ENCODE data around the gene NOP16. TPM values are rescaled to one million over a fixed set of nuclear protein-coding genes. Genes with fewer than 3 reads are reported as not detected.

The NOP16 gene
- total and polyA plus RNA-seq, 2 of the 13 experiments (the other 11 are each of a cell fraction or from before 2014, with no cell fraction given), result 43.3 to 48.4 TPM

DNA sequence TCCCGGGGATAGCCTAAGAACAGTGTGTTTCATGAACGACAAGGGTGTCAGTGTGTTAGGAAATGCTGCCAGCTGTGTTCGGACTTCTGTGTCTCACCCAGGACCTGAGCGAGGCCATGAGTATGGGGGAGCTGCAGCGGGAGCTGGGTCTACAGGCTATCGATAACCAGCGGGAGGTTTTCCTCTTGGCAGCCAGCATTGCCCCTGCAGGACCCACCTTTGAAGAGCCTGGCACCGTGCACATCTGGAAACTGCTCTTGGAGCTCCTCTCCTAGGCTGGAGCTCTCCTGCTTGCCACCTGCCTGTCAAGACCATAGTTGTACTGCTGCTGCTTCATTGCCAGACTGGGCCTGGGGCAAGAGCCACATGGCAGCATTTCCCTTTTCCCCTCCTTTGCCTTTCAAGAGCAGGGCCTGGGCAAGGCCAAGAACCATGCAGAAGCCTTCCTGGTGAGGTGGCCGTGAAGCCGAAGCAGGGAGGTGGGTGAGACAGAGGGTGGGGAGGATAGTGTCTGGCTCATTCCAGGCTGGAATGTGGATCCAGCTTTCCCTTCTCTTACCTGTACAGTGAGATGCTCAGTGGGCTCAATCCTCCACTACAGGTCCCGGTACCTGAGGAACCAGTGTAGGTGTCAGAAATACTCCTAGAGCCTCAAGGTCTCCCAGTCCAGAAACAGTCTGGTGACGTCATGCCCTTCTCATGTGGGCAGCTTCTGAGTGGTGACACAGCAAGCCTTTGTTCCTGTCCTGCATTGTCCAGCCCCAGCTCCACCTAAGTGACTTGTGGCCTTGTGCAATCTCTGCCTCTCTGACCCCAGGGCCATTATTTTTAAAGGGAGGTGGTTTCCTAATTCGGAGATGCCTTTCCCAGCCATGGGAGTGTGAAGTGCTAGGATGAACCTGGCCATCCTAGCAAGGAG is 16.5 kb downstream of the NOP16 start (continued):
- TF ChIP-seq, protein P1, sequence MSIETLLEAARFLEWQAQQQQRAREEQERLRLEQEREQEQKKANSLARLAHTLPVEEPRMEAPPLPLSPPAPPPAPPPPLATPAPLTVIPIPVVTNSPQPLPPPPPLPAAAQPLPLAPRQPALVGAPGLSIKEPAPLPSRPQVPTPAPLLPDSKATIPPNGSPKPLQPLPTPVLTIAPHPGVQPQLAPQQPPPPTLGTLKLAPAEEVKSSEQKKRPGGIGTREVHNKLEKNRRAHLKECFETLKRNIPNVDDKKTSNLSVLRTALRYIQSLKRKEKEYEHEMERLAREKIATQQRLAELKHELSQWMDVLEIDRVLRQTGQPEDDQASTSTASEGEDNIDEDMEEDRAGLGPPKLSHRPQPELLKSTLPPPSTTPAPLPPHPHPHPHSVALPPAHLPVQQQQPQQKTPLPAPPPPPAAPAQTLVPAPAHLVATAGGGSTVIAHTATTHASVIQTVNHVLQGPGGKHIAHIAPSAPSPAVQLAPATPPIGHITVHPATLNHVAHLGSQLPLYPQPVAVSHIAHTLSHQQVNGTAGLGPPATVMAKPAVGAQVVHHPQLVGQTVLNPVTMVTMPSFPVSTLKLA (IDR thresholded peaks at IDR 0.05), result no peak
- 0 out of 2 replicates have a peak, but pooled peaks have one; percentile 41 for TF ChIP-seq ZNF136 (CRISPR knock-in tag; IDR thresholded peaks at IDR 0.05; ENCODE audit: low read depth)
- TF ChIP-seq, protein P2, sequence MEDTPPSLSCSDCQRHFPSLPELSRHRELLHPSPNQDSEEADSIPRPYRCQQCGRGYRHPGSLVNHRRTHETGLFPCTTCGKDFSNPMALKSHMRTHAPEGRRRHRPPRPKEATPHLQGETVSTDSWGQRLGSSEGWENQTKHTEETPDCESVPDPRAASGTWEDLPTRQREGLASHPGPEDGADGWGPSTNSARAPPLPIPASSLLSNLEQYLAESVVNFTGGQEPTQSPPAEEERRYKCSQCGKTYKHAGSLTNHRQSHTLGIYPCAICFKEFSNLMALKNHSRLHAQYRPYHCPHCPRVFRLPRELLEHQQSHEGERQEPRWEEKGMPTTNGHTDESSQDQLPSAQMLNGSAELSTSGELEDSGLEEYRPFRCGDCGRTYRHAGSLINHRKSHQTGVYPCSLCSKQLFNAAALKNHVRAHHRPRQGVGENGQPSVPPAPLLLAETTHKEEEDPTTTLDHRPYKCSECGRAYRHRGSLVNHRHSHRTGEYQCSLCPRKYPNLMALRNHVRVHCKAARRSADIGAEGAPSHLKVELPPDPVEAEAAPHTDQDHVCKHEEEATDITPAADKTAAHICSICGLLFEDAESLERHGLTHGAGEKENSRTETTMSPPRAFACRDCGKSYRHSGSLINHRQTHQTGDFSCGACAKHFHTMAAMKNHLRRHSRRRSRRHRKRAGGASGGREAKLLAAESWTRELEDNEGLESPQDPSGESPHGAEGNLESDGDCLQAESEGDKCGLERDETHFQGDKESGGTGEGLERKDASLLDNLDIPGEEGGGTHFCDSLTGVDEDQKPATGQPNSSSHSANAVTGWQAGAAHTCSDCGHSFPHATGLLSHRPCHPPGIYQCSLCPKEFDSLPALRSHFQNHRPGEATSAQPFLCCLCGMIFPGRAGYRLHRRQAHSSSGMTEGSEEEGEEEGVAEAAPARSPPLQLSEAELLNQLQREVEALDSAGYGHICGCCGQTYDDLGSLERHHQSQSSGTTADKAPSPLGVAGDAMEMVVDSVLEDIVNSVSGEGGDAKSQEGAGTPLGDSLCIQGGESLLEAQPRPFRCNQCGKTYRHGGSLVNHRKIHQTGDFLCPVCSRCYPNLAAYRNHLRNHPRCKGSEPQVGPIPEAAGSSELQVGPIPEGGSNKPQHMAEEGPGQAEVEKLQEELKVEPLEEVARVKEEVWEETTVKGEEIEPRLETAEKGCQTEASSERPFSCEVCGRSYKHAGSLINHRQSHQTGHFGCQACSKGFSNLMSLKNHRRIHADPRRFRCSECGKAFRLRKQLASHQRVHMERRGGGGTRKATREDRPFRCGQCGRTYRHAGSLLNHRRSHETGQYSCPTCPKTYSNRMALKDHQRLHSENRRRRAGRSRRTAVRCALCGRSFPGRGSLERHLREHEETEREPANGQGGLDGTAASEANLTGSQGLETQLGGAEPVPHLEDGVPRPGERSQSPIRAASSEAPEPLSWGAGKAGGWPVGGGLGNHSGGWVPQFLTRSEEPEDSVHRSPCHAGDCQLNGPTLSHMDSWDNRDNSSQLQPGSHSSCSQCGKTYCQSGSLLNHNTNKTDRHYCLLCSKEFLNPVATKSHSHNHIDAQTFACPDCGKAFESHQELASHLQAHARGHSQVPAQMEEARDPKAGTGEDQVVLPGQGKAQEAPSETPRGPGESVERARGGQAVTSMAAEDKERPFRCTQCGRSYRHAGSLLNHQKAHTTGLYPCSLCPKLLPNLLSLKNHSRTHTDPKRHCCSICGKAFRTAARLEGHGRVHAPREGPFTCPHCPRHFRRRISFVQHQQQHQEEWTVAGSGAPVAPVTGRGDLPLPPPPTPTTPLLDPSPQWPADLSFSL (CRISPR knock-in tag; IDR thresholded peaks at IDR 0.05), result no peak
- no peak for TF ChIP-seq HOXD1 (CRISPR knock-in tag; IDR thresholded peaks at IDR 0.05)
- TF ChIP-seq, protein P3, sequence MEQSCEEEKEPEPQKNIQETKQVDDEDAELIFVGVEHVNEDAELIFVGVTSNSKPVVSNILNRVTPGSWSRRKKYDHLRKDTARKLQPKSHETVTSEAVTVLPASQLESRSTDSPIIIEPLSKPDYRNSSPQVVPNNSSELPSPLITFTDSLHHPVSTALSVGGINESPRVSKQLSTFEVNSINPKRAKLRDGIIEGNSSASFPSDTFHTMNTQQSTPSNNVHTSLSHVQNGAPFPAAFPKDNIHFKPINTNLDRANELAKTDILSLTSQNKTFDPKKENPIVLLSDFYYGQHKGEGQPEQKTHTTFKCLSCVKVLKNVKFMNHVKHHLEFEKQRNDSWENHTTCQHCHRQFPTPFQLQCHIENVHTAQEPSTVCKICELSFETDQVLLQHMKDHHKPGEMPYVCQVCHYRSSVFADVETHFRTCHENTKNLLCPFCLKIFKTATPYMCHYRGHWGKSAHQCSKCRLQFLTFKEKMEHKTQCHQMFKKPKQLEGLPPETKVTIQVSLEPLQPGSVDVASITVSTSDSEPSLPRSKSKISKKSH (CRISPR knock-in tag; IDR thresholded peaks at IDR 0.05; ENCODE audit: borderline replicate concordance), result no peak
- TF ChIP-seq ZNF644 (CRISPR knock-in tag; IDR thresholded peaks at IDR 0.05; ENCODE audit: low read depth), result peak; percentile 34; the same call in 1 of the 2 replicates
- TF ChIP-seq, protein P4, sequence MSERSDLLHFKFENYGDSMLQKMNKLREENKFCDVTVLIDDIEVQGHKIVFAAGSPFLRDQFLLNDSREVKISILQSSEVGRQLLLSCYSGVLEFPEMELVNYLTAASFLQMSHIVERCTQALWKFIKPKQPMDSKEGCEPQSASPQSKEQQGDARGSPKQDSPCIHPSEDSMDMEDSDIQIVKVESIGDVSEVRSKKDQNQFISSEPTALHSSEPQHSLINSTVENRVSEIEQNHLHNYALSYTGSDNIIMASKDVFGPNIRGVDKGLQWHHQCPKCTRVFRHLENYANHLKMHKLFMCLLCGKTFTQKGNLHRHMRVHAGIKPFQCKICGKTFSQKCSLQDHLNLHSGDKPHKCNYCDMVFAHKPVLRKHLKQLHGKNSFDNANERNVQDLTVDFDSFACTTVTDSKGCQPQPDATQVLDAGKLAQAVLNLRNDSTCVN (CRISPR knock-in tag; IDR thresholded peaks at IDR 0.05; ENCODE audit: borderline replicate concordance), result peak; percentile 42; the same call in 1 of the 2 replicates
- TF ChIP-seq KLF12 (CRISPR knock-in tag; IDR thresholded peaks at IDR 0.05; ENCODE audit: borderline replicate concordance), result no peak
- TF ChIP-seq, protein P5, sequence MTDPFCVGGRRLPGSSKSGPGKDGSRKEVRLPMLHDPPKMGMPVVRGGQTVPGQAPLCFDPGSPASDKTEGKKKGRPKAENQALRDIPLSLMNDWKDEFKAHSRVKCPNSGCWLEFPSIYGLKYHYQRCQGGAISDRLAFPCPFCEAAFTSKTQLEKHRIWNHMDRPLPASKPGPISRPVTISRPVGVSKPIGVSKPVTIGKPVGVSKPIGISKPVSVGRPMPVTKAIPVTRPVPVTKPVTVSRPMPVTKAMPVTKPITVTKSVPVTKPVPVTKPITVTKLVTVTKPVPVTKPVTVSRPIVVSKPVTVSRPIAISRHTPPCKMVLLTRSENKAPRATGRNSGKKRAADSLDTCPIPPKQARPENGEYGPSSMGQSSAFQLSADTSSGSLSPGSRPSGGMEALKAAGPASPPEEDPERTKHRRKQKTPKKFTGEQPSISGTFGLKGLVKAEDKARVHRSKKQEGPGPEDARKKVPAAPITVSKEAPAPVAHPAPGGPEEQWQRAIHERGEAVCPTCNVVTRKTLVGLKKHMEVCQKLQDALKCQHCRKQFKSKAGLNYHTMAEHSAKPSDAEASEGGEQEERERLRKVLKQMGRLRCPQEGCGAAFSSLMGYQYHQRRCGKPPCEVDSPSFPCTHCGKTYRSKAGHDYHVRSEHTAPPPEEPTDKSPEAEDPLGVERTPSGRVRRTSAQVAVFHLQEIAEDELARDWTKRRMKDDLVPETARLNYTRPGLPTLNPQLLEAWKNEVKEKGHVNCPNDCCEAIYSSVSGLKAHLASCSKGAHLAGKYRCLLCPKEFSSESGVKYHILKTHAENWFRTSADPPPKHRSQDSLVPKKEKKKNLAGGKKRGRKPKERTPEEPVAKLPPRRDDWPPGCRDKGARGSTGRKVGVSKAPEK (CRISPR knock-in tag; IDR thresholded peaks at IDR 0.05; ENCODE audit: borderline replicate concordance), result no peak
- no peak for TF ChIP-seq U2AF2 (IDR thresholded peaks at IDR 0.05; ENCODE audit: low read depth, low read length)
- TF ChIP-seq CEBPG (CRISPR knock-in tag; IDR thresholded peaks at IDR 0.05), result peak; percentile 87
- no peak for TF ChIP-seq KDM5B (CRISPR knock-in tag; IDR thresholded peaks at IDR 0.05; ENCODE audit: borderline replicate concordance)
- TF ChIP-seq CEBPB (IDR thresholded peaks at IDR 0.05; ENCODE audit: borderline replicate concordance, low read depth, low read length), result peak; percentile 95
- no peak for TF ChIP-seq KLF15 (CRISPR knock-in tag; IDR thresholded peaks at IDR 0.05; ENCODE audit: borderline replicate concordance)
